MM.1S (cell line): Measurements from ENCODE around the gene PIGZ.
A peak's percentile ranks its signal among the peaks of the same experiment; 100 is the strongest.

ENCODE experiments used
- DNase-seq: peaks from one replicate; pipeline ENCODE4 v3.0.0-alpha.2; 2015
- H2AFZ ChIP-seq: fragments of 300-600 bp; sonication (generic); 2 replicates; pipeline ENCODE4 v1.6.0; 2016; ENCODE audit warnings: antibody characterized with exemption, low read length
- H3F3A ChIP-seq: fragments of 300-600 bp; sonication (generic); 2 replicates; pipeline ENCODE4 v1.6.1; 2016; ENCODE audit warnings: mild to moderate bottlenecking, antibody characterized with exemption, low read length, moderate library complexity, mixed read lengths; ENCODE audit not compliant: insufficient read depth
- H3K27ac ChIP-seq: fragments of 300-600 bp; sonication (generic); 2 replicates; pipeline ENCODE4 v1.5.1; 2016; ENCODE audit warnings: mild to moderate bottlenecking, low read length
- H3K27me3 ChIP-seq: fragments of 300-600 bp; sonication (generic); replicated peaks from 2 replicates; pipeline ENCODE4 v1.6.0; 2016; ENCODE audit warnings: low read length; ENCODE audit not compliant: insufficient read depth
- H3K36me3 ChIP-seq: fragments of 300-600 bp; sonication (generic); replicated peaks from 2 replicates; pipeline ENCODE4 v1.6.1; 2016; ENCODE audit warnings: mild to moderate bottlenecking, low read length, mixed read lengths; ENCODE audit not compliant: insufficient read depth
- H3K4me1 ChIP-seq: fragments of 300-600 bp; sonication (generic); 2 replicates; pipeline ENCODE4 v1.6.1; 2016; ENCODE audit warnings: low read length, mixed read lengths
- H3K4me2 ChIP-seq: fragments of 300-600 bp; sonication (generic); 2 replicates; pipeline ENCODE4 v1.6.0; 2016; ENCODE audit warnings: low read depth, low read length
- H3K4me3 ChIP-seq: fragments of 300-600 bp; sonication (generic); 2 replicates; pipeline ENCODE4 v1.5.1; 2016; ENCODE audit warnings: low read length, mixed read lengths
- H3K79me2 ChIP-seq: fragments of 300-600 bp; sonication (generic); 2 replicates; pipeline ENCODE4 v1.6.1; 2016; ENCODE audit warnings: mixed run types, low read length, mixed read lengths
- H3K9ac ChIP-seq: fragments of 300-600 bp; sonication (generic); 2 replicates; pipeline ENCODE4 v1.6.1; 2016; ENCODE audit warnings: low read length, mixed read lengths
- H3K9me2 ChIP-seq: fragments of 300-600 bp; sonication (generic); replicated peaks from 2 replicates; pipeline ENCODE4 v1.6.1; 2016; ENCODE audit warnings: mild to moderate bottlenecking, low read length, mixed read lengths; ENCODE audit not compliant: insufficient read depth
- H3K9me3 ChIP-seq: fragments of 300-600 bp; sonication (generic); replicated peaks from 2 replicates; pipeline ENCODE4 v1.6.1; 2016; ENCODE audit warnings: mild to moderate bottlenecking, low read length, mixed read lengths; ENCODE audit not compliant: insufficient read depth
- H4K20me1 ChIP-seq: fragments of 300-600 bp; sonication (generic); 2 replicates; pipeline ENCODE4 v1.6.1; 2016; ENCODE audit warnings: mild to moderate bottlenecking, low read length, moderate library complexity, mixed read lengths; ENCODE audit not compliant: insufficient read depth
- CTCF ChIP-seq: fragments of 300-600 bp; sonication (generic); IDR thresholded peaks from 2 replicates; pipeline ENCODE4 v1.5.1; 2016; ENCODE audit warnings: antibody characterized with exemption, low read length, mixed read lengths
- EZH2 ChIP-seq: fragments of 300-600 bp; sonication (generic); optimal IDR thresholded peaks from 2 replicates; pipeline ENCODE3; 2017; ENCODE audit warnings: low read depth, mild to moderate bottlenecking, antibody characterized with exemption, low read length, mixed read lengths
- EZH2phosphoT487 ChIP-seq: fragments of 300-600 bp; sonication (generic); IDR thresholded peaks from 2 replicates; pipeline ENCODE4 v1.6.1; 2018; ENCODE audit warnings: antibody characterized with exemption, low read length

PIGZ gene

DNA sequence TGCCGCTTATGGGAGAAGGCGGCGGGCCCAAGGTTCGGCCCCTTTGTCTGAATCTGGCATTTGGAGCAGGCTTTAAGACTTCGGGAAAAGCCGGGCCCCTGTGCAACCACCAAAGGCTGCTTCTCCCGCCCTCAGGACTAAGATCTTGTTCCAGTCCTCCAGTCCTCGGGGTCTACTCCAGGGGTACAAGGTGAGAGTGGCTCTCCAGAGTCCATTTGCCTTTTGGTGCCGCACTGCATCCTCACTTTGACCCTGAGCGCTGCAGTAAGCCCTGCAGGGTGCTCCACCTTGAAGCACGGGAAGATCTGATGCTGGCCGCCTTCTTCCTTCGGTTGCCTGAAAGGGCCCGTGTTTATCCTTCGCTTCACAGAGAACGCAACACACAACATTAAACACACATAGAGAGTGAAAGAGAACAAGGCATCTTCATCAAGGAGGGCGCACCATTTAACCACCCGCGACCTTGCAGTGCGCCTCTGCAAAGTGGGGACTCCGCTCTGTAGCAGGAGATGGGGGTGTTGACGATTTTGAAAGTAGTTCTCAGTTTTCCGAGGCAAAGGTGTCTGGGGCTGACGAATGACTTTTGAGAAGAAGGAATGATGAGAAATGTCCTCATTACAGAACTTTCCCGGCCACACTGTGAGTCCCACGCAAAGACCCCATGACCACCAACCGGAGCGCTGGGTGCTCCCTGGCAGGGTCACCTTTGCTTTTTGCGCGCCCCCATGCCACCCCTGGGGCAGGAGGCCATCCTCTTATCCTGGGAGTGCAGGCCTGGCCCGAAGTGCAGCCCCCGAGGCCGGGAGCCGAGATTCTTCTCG, 1.0 kb downstream of the PIGZ start:
- no peak for DNase-seq
- H3F3A ChIP-seq: no peaks in the 10 kb centered on the region
- peak overlapping the region; percentile 74 for H3K4me3 ChIP-seq
- H2AFZ ChIP-seq: peak overlapping the region; percentile 78; the same call in 1 of the 2 replicates
- peaks cover 12% of the 10 kb centered on the region; the same call in 1 of the 2 replicates for H3K27me3 ChIP-seq
- no peaks in the 10 kb centered on the region for H3K79me2 ChIP-seq
- H3K9me3 ChIP-seq: no peaks in the 10 kb centered on the region
- no peaks in the 10 kb centered on the region for H3K9me2 ChIP-seq
- H3K4me2 ChIP-seq: peak overlapping the region; percentile 89
- peak overlapping the region; percentile 30; the same call in 1 of the 2 replicates for H3K9ac ChIP-seq
- TF ChIP-seq EZH2phosphoT487 (no peak), EZH2 (no peak), CTCF (no peak)
- no peaks in the 10 kb centered on the region for H3K36me3 ChIP-seq
- H3K4me1 ChIP-seq: 0 out of 2 replicates have a peak, but pooled peaks cover 6% of the 10 kb centered on the region
- no peak overlapping the region for H3K27ac ChIP-seq
- no peaks in the 10 kb centered on the region for H4K20me1 ChIP-seq

- Histone ChIP-seq H3K36me3 (no peaks in the 10 kb centered on the region), H4K20me1 (no peaks in the 10 kb centered on the region), H3K4me3 (no peak overlapping the region), H3K79me2 (no peaks in the 10 kb centered on the region), H3K4me1 (0 out of 2 replicates have a peak, but pooled peaks cover 6% of the 10 kb centered on the region), H3K9me2 (no peaks in the 10 kb centered on the region), H3K9me3 (no peaks in the 10 kb centered on the region), H2AFZ (no peak overlapping the region), H3K9ac (no peak overlapping the region), H3F3A (no peaks in the 10 kb centered on the region), H3K4me2 (no peak overlapping the region), H3K27me3 (peaks cover 12% of the 10 kb centered on the region; the same call in 1 of the 2 replicates), H3K27ac (no peak overlapping the region)
- DNase-seq: no peak
- TF ChIP-seq EZH2: no peak
- TF ChIP-seq EZH2phosphoT487: no peak
- TF ChIP-seq CTCF: no peak
Observed at GRCh38 chr3:196966526-196967401, 1.9 kb downstream of the PIGZ start.

DNA sequence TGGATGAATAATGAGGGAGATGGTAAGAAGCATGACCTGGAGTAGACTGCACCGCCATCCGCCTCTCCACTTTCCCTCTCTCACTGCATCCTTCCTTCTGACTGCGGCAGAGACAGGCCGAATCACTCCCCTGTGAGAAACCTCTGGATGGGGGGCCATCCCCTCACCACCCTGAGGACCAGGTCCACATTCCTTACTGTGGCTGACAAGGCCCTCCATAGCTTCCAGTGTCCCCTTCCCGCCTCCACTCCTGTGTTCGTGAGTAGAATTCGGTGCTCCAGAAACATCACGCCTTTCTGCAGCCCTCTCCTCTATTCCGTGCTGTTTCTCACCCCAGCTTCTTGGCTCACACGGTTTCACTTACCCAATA, 2.8 kb downstream of the PIGZ start:
- TF ChIP-seq EZH2 (no peak), CTCF (no peak), EZH2phosphoT487 (no peak)
- Histone ChIP-seq H3K27ac (no peak overlapping the region), H3K79me2 (no peaks in the 10 kb centered on the region), H3K27me3 (peaks cover 8% of the 10 kb centered on the region; the same call in 1 of the 2 replicates), H3K4me1 (0 out of 2 replicates have a peak, but pooled peaks cover 6% of the 10 kb centered on the region), H3K4me2 (no peak overlapping the region), H2AFZ (no peak overlapping the region), H3K9me3 (no peaks in the 10 kb centered on the region), H3K9me2 (no peaks in the 10 kb centered on the region), H4K20me1 (no peaks in the 10 kb centered on the region), H3K36me3 (no peaks in the 10 kb centered on the region), H3K4me3 (no peak overlapping the region), H3K9ac (no peak overlapping the region), H3F3A (no peaks in the 10 kb centered on the region)
- DNase-seq: no peak
